Uterus (tissue), 2 donors: ENCODE results near the gene FOXE1.

Source experiments
- POLR2A ChIP-seq, 2 donors: fragments of 450-650 bp; IDR thresholded peaks; one replicate each; pipeline ENCODE4 v1.6.1; 2016; ENCODE audit warnings: antibody characterized with exemption in 2 of 2, mild to moderate bottlenecking in 1 of 2, moderate library complexity in 1 of 2
- TF ChIP-seq, protein P1 (sequence below), 4 experiments: fragments of 200-600 bp in 2 of 4; fragments of 450-650 bp in 2 of 4; sonication (generic) in 2 of 4; IDR thresholded peaks; one replicate each; pipeline ENCODE4 v1.5.1; 2016 to 2019; ENCODE audit warnings: antibody characterized with exemption in 4 of 4, mild to moderate bottlenecking in 2 of 4, moderate library complexity in 1 of 4

DNA sequence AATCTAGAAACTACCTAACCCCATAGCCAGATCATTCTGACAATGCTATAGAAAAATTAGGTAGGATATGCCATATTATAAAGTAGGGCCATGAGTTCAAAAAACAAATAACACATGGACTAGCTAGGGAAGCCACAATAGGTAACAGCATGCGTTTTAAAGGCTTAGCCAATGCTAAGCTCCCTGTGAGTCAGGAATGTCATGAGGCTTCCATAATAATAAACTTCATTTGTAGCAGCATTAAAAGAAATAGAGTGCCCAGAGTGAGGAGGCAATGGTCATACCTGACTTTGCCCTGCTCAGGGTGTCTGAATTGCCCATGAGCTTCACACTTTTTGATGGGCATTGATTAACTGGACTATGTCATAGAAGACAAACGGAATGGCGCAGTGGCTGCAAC is 15.8 kb downstream of the FOXE1 start:
- TF ChIP-seq, protein P1, sequence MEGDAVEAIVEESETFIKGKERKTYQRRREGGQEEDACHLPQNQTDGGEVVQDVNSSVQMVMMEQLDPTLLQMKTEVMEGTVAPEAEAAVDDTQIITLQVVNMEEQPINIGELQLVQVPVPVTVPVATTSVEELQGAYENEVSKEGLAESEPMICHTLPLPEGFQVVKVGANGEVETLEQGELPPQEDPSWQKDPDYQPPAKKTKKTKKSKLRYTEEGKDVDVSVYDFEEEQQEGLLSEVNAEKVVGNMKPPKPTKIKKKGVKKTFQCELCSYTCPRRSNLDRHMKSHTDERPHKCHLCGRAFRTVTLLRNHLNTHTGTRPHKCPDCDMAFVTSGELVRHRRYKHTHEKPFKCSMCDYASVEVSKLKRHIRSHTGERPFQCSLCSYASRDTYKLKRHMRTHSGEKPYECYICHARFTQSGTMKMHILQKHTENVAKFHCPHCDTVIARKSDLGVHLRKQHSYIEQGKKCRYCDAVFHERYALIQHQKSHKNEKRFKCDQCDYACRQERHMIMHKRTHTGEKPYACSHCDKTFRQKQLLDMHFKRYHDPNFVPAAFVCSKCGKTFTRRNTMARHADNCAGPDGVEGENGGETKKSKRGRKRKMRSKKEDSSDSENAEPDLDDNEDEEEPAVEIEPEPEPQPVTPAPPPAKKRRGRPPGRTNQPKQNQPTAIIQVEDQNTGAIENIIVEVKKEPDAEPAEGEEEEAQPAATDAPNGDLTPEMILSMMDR (IDR thresholded peaks at IDR 0.05) = no peak
- TF ChIP-seq POLR2A (IDR thresholded peaks at IDR 0.05) = no peak
